Tibial artery (tissue), 4 donors: ENCODE measurements around the gene TIFAB.

Source experiments
- DNase-seq, 2 donors: peaks; one replicate each; pipeline ENCODE4 v3.0.0-alpha.2; 2019
- H3K27ac ChIP-seq, 2 donors: fragments of 200-600 bp; sonication (generic) in 1 of 2; 1 replicate in 1 of 2; 2 replicates in 1 of 2; pipeline ENCODE4 v1.5.1; 2018 to 2019; ENCODE audit warnings: mild to moderate bottlenecking in 1 of 2
- H3K27me3 ChIP-seq, 2 donors: fragments of 200-600 bp; sonication (generic) in 1 of 2; one replicate each; pipeline versions ENCODE4 v1.5.1 to v1.6.0; 2016 to 2019
- H3K36me3 ChIP-seq, 3 donors: fragments of 200-600 bp; sonication (generic) in 2 of 3; one replicate each; pipeline ENCODE4 v1.5.1; 2016 to 2019; ENCODE audit warnings: mild to moderate bottlenecking in 2 of 3
- H3K4me1 ChIP-seq, 4 donors: fragments of 200-600 bp; sonication (generic) in 2 of 4; 1 replicate in 3 of 4; 2 replicates in 1 of 4; pipeline ENCODE4 v1.5.1; 2016 to 2019
- H3K4me3 ChIP-seq, 2 donors: fragments of 200-600 bp; sonication (generic) in 1 of 2; 1 replicate in 1 of 2; 2 replicates in 1 of 2; pipeline ENCODE4 v1.5.1; 2018 to 2019; ENCODE audit warnings: mild to moderate bottlenecking in 2 of 2
- H3K9me3 ChIP-seq, 3 donors: fragments of 200-600 bp; sonication (generic) in 1 of 3; one replicate each; pipeline ENCODE4 v1.5.1; 2016 to 2019
- intact Hi-C: fragments of 100-400 bp; cut with DNase I; formaldehyde crosslinking; loops from one replicate; pipeline ENCODE4 v1.15.0; 2023; ENCODE audit warnings: low total_unique reads
- TF ChIP-seq, protein P1 (sequence below), 2 experiments: fragments of 200-600 bp in 1 of 2; fragments of 450-650 bp in 1 of 2; IDR thresholded peaks; one replicate each; pipeline ENCODE4 v1.5.1; 2017 to 2019; ENCODE audit warnings: antibody characterized with exemption in 2 of 2, mild to moderate bottlenecking in 1 of 2, moderate library complexity in 1 of 2

The TIFAB gene

GRCh38 chr5:135478938-135479337, 26.8 kb upstream of the TIFAB start:
- H3K27ac ChIP-seq = no peak overlapping the region
- DNase-seq = peak in 1 of 2 donors; percentile 29
- no peaks in the 10 kb centered on the region for H3K36me3 ChIP-seq
- peaks cover 0 to 30% of the 10 kb centered on the region in 2 donors for H3K27me3 ChIP-seq
- no peak overlapping the region for H3K4me3 ChIP-seq
- TF ChIP-seq, protein P1, sequence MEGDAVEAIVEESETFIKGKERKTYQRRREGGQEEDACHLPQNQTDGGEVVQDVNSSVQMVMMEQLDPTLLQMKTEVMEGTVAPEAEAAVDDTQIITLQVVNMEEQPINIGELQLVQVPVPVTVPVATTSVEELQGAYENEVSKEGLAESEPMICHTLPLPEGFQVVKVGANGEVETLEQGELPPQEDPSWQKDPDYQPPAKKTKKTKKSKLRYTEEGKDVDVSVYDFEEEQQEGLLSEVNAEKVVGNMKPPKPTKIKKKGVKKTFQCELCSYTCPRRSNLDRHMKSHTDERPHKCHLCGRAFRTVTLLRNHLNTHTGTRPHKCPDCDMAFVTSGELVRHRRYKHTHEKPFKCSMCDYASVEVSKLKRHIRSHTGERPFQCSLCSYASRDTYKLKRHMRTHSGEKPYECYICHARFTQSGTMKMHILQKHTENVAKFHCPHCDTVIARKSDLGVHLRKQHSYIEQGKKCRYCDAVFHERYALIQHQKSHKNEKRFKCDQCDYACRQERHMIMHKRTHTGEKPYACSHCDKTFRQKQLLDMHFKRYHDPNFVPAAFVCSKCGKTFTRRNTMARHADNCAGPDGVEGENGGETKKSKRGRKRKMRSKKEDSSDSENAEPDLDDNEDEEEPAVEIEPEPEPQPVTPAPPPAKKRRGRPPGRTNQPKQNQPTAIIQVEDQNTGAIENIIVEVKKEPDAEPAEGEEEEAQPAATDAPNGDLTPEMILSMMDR (IDR thresholded peaks at IDR 0.05) = no peak
- intact Hi-C loops = no loop called here
- H3K4me1 ChIP-seq = no peaks in the 10 kb centered on the region
- H3K9me3 ChIP-seq = no peaks in the 10 kb centered on the region

DNA sequence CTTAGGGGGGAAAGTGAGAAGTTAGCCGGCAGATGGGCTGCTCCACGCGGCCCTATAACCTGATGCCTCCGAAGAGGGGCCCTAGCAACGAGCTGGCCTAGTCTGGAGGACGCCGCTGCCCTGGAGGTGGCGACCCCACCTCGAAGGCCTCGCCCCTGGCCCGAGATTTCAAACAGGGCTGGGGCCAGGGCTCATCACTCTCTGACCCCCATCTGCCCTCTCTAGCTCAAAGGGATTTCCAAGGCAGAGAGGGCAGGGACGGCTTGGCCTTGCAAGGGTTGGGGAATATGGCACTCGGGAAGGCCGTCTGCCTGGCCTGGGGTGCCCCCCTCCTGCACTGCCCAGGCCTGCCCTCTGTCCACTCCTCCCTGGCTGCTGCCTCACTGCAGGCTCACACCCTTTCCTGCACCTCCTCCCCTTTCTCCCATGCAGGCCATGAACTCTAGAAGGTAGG, 25.5 kb upstream of the TIFAB start:
- Histone ChIP-seq H3K27ac (no peak overlapping the region), H3K4me3 (no peak overlapping the region), H3K27me3 (peaks cover 0 to 36% of the 10 kb centered on the region in 2 donors), H3K36me3 (no peaks in the 10 kb centered on the region), H3K4me1 (no peaks in the 10 kb centered on the region), H3K9me3 (no peaks in the 10 kb centered on the region)
- intact Hi-C loops = no loop called here
- TF ChIP-seq, protein P1 (IDR thresholded peaks at IDR 0.05) = no peak
- DNase-seq = peak in 1 of 2 donors; percentile 44

GRCh38 chr5:135476615-135477581, 24.7 kb upstream of the TIFAB start:
- intact Hi-C loops = no loop called here
- no peaks in the 10 kb centered on the region for H3K4me1 ChIP-seq
- no peak overlapping the region for H3K27ac ChIP-seq
- DNase-seq = no peak
- TF ChIP-seq, protein P1 (IDR thresholded peaks at IDR 0.05) = no peak
- H3K27me3 ChIP-seq = peaks cover 0 to 36% of the 10 kb centered on the region in 2 donors
- H3K4me3 ChIP-seq = no peak overlapping the region
- no peaks in the 10 kb centered on the region for H3K9me3 ChIP-seq
- no peaks in the 10 kb centered on the region for H3K36me3 ChIP-seq

DNA sequence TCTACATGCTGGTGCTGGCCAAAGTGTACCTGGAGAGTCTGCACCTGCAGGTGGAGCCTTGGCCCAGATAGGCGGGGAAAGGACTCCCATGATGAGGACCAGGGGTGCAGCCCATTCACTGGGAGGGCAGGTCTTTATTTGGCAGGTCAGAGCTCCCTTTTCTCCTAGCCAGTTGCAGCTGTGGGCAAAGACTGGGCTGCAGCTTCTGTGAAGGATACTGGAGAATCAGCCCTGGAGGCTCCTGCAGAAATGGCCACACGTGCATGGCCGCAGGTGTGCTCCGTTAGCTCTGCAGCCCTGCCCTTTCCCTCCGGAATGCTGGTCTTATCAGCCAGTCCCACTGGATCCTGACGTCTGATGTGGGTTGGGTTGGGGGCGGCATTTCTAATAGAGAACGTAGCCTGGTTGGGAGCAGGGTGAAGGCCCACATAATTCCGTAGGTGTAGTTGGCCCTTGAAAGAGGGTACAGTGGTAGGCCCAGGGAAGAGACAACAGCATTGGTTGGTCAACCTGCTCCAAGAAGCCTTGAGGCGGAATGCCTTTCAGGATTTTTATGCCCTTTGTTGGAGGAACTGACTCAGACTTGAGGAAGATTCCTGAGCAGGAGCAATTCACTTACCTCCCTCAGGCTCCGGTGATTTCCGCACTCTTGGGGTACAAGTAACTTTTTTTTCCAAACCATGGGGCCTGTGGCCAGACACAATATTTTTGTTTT, 22.0 kb upstream of the TIFAB start:
- no peaks in the 10 kb centered on the region for H3K9me3 ChIP-seq
- intact Hi-C loops = no loop called here
- TF ChIP-seq, protein P1 (IDR thresholded peaks at IDR 0.05) = no peak

DNA sequence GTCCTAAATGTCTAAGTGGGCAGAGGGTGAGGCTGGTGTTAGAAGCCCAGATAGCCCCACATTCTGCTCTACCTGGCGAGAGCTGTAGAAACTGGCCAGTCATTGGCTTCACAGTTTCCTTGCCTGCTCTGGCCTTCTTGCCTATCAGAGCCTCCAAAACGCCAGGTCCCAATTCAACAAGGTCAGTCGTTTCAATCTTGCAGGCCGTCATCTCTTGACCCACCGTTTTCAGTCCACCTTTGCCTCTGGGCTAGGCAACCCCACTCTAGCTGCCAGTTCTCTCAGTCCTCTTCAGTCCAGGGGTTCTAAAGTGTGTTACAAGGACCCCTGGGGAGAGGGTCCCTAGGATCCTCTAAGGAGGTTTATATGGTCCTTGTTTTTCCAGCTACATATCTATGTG, 20.0 kb upstream of the TIFAB start:
- TF ChIP-seq, protein P1 (IDR thresholded peaks at IDR 0.05) = no peak
- Histone ChIP-seq H3K36me3 (no peaks in the 10 kb centered on the region), H3K9me3 (no peaks in the 10 kb centered on the region), H3K4me1 (no peaks in the 10 kb centered on the region), H3K27me3 (peaks cover 0 to 33% of the 10 kb centered on the region in 2 donors), H3K4me3 (no peak overlapping the region), H3K27ac (no peak overlapping the region)
- intact Hi-C loops = no loop called here
- peak in 1 of 2 donors; percentile 24 for DNase-seq

More for the DNA sequence above, 22.0 kb upstream of the TIFAB start:
- Histone ChIP-seq H3K36me3 (no peaks in the 10 kb centered on the region), H3K27ac (no peak overlapping the region), H3K4me1 (no peaks in the 10 kb centered on the region), H3K27me3 (peaks cover 0 to 29% of the 10 kb centered on the region in 2 donors), H3K4me3 (no peak overlapping the region)
- peak in 1 of 2 donors; percentile 27 for DNase-seq
